ENCODE measurements around the gene RFTN1.

DNA sequence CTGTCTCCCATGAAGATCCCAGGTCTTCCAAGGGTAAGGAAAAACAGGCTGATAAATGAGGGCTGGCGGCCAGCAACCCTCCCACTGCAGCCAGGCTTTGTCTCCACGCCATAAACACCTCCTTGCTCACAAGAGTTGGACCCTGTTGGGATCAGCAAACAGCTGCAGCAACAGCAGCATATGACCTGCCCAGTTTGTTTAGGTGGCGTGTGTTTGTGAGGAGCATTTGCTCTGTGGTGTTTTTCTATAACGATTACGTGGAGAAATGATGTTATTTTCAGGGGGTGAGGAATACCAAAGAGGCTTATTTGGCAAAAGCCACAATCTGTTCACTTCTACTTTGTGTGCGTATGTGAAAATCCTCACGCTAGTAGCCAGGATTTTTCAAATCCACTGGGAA lies 58.5 kb downstream of the RFTN1 start:
- TF ChIP-seq, protein P1, sequence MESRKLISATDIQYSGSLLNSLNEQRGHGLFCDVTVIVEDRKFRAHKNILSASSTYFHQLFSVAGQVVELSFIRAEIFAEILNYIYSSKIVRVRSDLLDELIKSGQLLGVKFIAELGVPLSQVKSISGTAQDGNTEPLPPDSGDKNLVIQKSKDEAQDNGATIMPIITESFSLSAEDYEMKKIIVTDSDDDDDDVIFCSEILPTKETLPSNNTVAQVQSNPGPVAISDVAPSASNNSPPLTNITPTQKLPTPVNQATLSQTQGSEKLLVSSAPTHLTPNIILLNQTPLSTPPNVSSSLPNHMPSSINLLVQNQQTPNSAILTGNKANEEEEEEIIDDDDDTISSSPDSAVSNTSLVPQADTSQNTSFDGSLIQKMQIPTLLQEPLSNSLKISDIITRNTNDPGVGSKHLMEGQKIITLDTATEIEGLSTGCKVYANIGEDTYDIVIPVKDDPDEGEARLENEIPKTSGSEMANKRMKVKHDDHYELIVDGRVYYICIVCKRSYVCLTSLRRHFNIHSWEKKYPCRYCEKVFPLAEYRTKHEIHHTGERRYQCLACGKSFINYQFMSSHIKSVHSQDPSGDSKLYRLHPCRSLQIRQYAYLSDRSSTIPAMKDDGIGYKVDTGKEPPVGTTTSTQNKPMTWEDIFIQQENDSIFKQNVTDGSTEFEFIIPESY (IDR thresholded peaks at IDR 0.05), result no peak
- TF ChIP-seq ATF3 (IDR thresholded peaks at IDR 0.05), result no peak
- no peak for TF ChIP-seq CTCF (IDR thresholded peaks at IDR 0.05; ENCODE audit: low read depth, low read length, missing input control)
- TF ChIP-seq MAX (IDR thresholded peaks at IDR 0.05), result no peak
- no peak for TF ChIP-seq TAF1 (conservative IDR thresholded peaks at IDR 0.05)
- TF ChIP-seq RAD21 (IDR thresholded peaks at IDR 0.05), result no peak
- no peak for TF ChIP-seq GABPA (IDR thresholded peaks at IDR 0.05 in 1 of 2, conservative IDR thresholded peaks at IDR 0.05 in 1 of 2)
- TF ChIP-seq YY1 (IDR thresholded peaks at IDR 0.05), result no peak
- TF ChIP-seq JUND (IDR thresholded peaks at IDR 0.05), result no peak

All from liver (tissue), 3 donors.